ENCODE results near the gene KRTAP4-5.

DNA sequence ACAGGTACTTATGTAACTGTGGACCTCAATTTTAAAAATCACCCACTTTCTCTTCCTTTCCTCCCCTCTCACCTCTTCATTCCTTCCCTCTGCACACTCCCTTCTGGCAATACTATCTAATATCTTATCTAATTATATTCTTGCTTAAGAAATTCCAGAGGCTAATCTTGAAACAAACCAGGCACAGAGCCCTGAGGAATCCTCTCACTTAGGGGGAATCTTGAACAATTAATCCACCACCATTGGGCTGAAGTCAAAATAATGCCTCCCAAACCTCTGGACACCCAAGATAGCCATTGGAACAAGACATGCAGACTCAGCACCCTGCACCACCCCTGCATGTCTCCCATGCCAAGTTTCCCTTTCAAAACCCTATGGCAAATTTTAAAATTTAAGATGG lies 8.3 kb downstream of the KRTAP4-5 start:
- TF ChIP-seq, protein P1, sequence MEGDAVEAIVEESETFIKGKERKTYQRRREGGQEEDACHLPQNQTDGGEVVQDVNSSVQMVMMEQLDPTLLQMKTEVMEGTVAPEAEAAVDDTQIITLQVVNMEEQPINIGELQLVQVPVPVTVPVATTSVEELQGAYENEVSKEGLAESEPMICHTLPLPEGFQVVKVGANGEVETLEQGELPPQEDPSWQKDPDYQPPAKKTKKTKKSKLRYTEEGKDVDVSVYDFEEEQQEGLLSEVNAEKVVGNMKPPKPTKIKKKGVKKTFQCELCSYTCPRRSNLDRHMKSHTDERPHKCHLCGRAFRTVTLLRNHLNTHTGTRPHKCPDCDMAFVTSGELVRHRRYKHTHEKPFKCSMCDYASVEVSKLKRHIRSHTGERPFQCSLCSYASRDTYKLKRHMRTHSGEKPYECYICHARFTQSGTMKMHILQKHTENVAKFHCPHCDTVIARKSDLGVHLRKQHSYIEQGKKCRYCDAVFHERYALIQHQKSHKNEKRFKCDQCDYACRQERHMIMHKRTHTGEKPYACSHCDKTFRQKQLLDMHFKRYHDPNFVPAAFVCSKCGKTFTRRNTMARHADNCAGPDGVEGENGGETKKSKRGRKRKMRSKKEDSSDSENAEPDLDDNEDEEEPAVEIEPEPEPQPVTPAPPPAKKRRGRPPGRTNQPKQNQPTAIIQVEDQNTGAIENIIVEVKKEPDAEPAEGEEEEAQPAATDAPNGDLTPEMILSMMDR (IDR thresholded peaks at IDR 0.05) = no peak
- TF ChIP-seq POLR2A (IDR thresholded peaks at IDR 0.05) = no peak
